ENCODE results near the gene SCYL3. TPM values are rescaled to one million over a fixed set of nuclear protein-coding genes. Genes with fewer than 3 reads are reported as not detected.
"Not testable (repeated sequence)": the region's sequence is repeated elsewhere in the genome, so short reads cannot be mapped to it uniquely, and the experiment has no call there.

SCYL3 gene
- total and polyA plus RNA-seq, 2 of the 13 experiments (the other 11 are each of a cell fraction or from before 2014, with no cell fraction given) = 3.3 to 4.9 TPM

- H3K36me3 ChIP-seq (replicated peaks in 1 of 2; ENCODE audit: control insufficient read depth in 1 of 2, insufficient read depth in 2 of 2, low read length in 2 of 2) = no peaks in the 10 kb centered on the region
- H2AFZ ChIP-seq (ENCODE audit: low read length) = no peak overlapping the region
- in situ Hi-C loops (cut with HindIII; ENCODE audit: extremely low pct_ligation_motif_present, low pct_unique_long_range_greater_than_20kb) (no loop called here), intact Hi-C loops (cut with micrococcal nuclease; ENCODE audit: unreplicated experiment) (no loop called here)
- BruUV-seq (replicated peaks) = no TSS peak
- no peaks in the 10 kb centered on the region for H3K79me2 ChIP-seq (ENCODE audit: insufficient read depth, low read length)
- POLR2A ChIA-PET = no interaction called here
- DNase-seq (ENCODE audit: low spot score) (no peak), ATAC-seq (no peak), FAIRE-seq (no peak)
- TF ChIP-seq ZNF552 (CRISPR knock-in tag; IDR thresholded peaks at IDR 0.05; ENCODE audit: borderline replicate concordance) (no peak), ARNT2 (CRISPR knock-in tag; IDR thresholded peaks at IDR 0.05; ENCODE audit: low read depth) (no peak)
- no peak overlapping the region for H3K4me3 ChIP-seq (replicated peaks in 1 of 3; ENCODE audit: insufficient read depth in 1 of 3, low read depth in 2 of 3, low read length in 3 of 3)
- no peaks in the 10 kb centered on the region for H3K9me3 ChIP-seq (ENCODE audit: low read length)
- H3K9ac ChIP-seq (ENCODE audit: insufficient read depth, low read depth, low read length) = no peak overlapping the region
- no peaks in the 10 kb centered on the region for H4K20me1 ChIP-seq (ENCODE audit: insufficient read depth, low read length)
- 0 out of 5 replicates have a peak, but pooled peaks cover 0 to 7% of the 10 kb centered on the region in 2 experiments for H3K27me3 ChIP-seq (ENCODE audit: control insufficient read depth in 1 of 2, insufficient read depth in 2 of 2, low read length in 2 of 2)
- H3K27ac ChIP-seq (ENCODE audit: extremely low read length, insufficient read depth, low read length) = no peak overlapping the region
- no peak overlapping the region for H3K4me2 ChIP-seq (ENCODE audit: low read depth, low read length)
- WGBS (ENCODE audit: low lambda C conversion rate) = 73% methylated on average over 1 of the region's 1 CpG
- no peaks in the 10 kb centered on the region for H3K4me1 ChIP-seq (ENCODE audit: insufficient read depth, low read length)
- CTCF ChIA-PET (ENCODE audit: low intra/inter-chr PET ratio, low total read pairs) = no interaction called here
Observed at GRCh38 chr1:169918927-169919326, 25.2 kb upstream of the SCYL3 start.

- H3K4me2 ChIP-seq (ENCODE audit: low read depth, low read length); FAIRE-seq; H3K4me1 ChIP-seq (ENCODE audit: insufficient read depth, low read length); CTCF ChIA-PET (ENCODE audit: low intra/inter-chr PET ratio, low total read pairs); H3K4me3 ChIP-seq (replicated peaks in 1 of 3; ENCODE audit: insufficient read depth in 1 of 3, low read depth in 2 of 3, low read length in 3 of 3); H4K20me1 ChIP-seq (ENCODE audit: insufficient read depth, low read length); H3K9me3 ChIP-seq (ENCODE audit: low read length); H2AFZ ChIP-seq (ENCODE audit: low read length); in situ Hi-C loops (cut with HindIII; ENCODE audit: extremely low pct_ligation_motif_present, low pct_unique_long_range_greater_than_20kb); H3K27ac ChIP-seq (ENCODE audit: extremely low read length, insufficient read depth, low read length); H3K36me3 ChIP-seq (replicated peaks in 1 of 2; ENCODE audit: control insufficient read depth in 1 of 2, insufficient read depth in 2 of 2, low read length in 2 of 2); H3K79me2 ChIP-seq (ENCODE audit: insufficient read depth, low read length); H3K9ac ChIP-seq (ENCODE audit: insufficient read depth, low read depth, low read length); POLR2A ChIA-PET; DNase-seq (ENCODE audit: low spot score); intact Hi-C loops (cut with micrococcal nuclease; ENCODE audit: unreplicated experiment); ATAC-seq; BruUV-seq (replicated peaks): not testable (repeated sequence)
- WGBS (ENCODE audit: low lambda C conversion rate) = 85% methylated on average over 9 of the region's 9 CpGs
- peaks cover 0 to 11% of the 10 kb centered on the region in 2 experiments; a peak in 1 of 5 replicates for H3K27me3 ChIP-seq (ENCODE audit: control insufficient read depth in 1 of 2, insufficient read depth in 2 of 2, low read length in 2 of 2)
Observed at GRCh38 chr1:169918220-169918619, 24.5 kb upstream of the SCYL3 start.

DNA sequence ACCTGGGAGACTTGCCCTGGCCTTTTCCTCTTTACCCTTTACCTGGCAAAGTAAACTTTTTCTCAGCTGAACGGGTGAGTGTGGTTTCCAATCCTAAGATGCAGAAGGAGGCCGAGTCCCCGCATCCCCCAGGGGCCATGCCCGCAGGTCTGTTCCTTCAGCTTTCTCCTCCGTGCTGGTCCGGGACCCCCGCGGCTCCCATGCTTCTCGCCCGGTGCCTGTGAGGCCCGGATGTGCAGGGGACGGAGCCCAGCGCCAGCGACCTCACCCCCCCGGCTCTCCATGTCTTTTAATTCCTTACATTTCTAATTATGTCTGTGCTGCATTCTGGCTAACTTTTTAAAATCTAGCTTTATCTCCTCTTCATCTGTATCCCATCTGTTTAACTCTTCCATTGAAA, 21.5 kb upstream of the SCYL3 start:
- intact Hi-C loops (cut with micrococcal nuclease; ENCODE audit: unreplicated experiment) = no loop called here
- H3K27me3 ChIP-seq (ENCODE audit: control insufficient read depth in 1 of 2, insufficient read depth in 2 of 2, low read length in 2 of 2) = peaks cover 0 to 11% of the 10 kb centered on the region in 2 experiments; a peak in 1 of 5 replicates
- WGBS (ENCODE audit: low lambda C conversion rate) = 38% methylated on average over 8 of the region's 15 CpGs
- H3K36me3 ChIP-seq (replicated peaks in 1 of 2; ENCODE audit: control insufficient read depth in 1 of 2, insufficient read depth in 2 of 2, low read length in 2 of 2) = no peaks in the 10 kb centered on the region
- H3K4me3 ChIP-seq (replicated peaks in 1 of 3; ENCODE audit: insufficient read depth in 1 of 3, low read depth in 2 of 3, low read length in 3 of 3) = no peak overlapping the region
- no peak overlapping the region for H3K9ac ChIP-seq (ENCODE audit: insufficient read depth, low read depth, low read length)
- no peak for DNase-seq (ENCODE audit: low spot score)
- H3K9me3 ChIP-seq (ENCODE audit: low read length) = no peaks in the 10 kb centered on the region
- H3K79me2 ChIP-seq (ENCODE audit: insufficient read depth, low read length) = no peaks in the 10 kb centered on the region
- H4K20me1 ChIP-seq (ENCODE audit: insufficient read depth, low read length) = no peaks in the 10 kb centered on the region
- no peak for FAIRE-seq
- in situ Hi-C loops (cut with HindIII; ENCODE audit: extremely low pct_ligation_motif_present, low pct_unique_long_range_greater_than_20kb) = no loop called here
- BruUV-seq (replicated peaks) = no TSS peak
- no peak overlapping the region for H3K27ac ChIP-seq (ENCODE audit: extremely low read length, insufficient read depth, low read length)
- POLR2A ChIA-PET = no interaction called here
- CTCF ChIA-PET (ENCODE audit: low intra/inter-chr PET ratio, low total read pairs) = no interaction called here
- H2AFZ ChIP-seq (ENCODE audit: low read length) = no peak overlapping the region
- ATAC-seq = no peak
- H3K4me2 ChIP-seq (ENCODE audit: low read depth, low read length) = no peak overlapping the region
- H3K4me1 ChIP-seq (ENCODE audit: insufficient read depth, low read length) = no peaks in the 10 kb centered on the region
- TF ChIP-seq, protein P1, sequence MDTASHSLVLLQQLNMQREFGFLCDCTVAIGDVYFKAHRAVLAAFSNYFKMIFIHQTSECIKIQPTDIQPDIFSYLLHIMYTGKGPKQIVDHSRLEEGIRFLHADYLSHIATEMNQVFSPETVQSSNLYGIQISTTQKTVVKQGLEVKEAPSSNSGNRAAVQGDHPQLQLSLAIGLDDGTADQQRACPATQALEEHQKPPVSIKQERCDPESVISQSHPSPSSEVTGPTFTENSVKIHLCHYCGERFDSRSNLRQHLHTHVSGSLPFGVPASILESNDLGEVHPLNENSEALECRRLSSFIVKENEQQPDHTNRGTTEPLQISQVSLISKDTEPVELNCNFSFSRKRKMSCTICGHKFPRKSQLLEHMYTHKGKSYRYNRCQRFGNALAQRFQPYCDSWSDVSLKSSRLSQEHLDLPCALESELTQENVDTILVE (CRISPR knock-in tag; IDR thresholded peaks at IDR 0.05) = no peak
- TF ChIP-seq EHMT2 (IDR thresholded peaks at IDR 0.05; ENCODE audit: borderline replicate concordance, low read depth, low read length) (no peak), ERF (CRISPR knock-in tag; IDR thresholded peaks at IDR 0.05) (no peak), ZC3H4 (CRISPR knock-in tag; IDR thresholded peaks at IDR 0.05; ENCODE audit: borderline replicate concordance) (no peak), ZNF468 (CRISPR knock-in tag; IDR thresholded peaks at IDR 0.05) (no peak), ZKSCAN5 (CRISPR knock-in tag; IDR thresholded peaks at IDR 0.05) (no peak), ZNF777 (CRISPR knock-in tag; IDR thresholded peaks at IDR 0.05) (no peak)

All from HepG2 (cell line).